GM23248 (cell line): ENCODE measurements around the gene UBE2I. TPM values are rescaled to one million over a fixed set of nuclear protein-coding genes. Genes with fewer than 3 reads are reported as not detected.

Source experiments
- DNase-seq: peaks from one replicate; pipeline ENCODE4 v3.0.0-alpha.2; 2015
- H2AFZ ChIP-seq: fragments of 200-600 bp; sonication (generic); 2 replicates; pipeline ENCODE4 v1.6.1; 2016; ENCODE audit warnings: antibody characterized with exemption
- H3F3A ChIP-seq: fragments of 200-600 bp; sonication (generic); 2 replicates; pipeline ENCODE4 v1.6.1; 2016; ENCODE audit warnings: mild to moderate bottlenecking, antibody characterized with exemption, mixed run types; ENCODE audit not compliant: insufficient read depth
- H3K27ac ChIP-seq: fragments of 200-600 bp; sonication (generic); 2 replicates; pipeline ENCODE4 v1.5.1; 2016; ENCODE audit warnings: mild to moderate bottlenecking
- H3K27me3 ChIP-seq: fragments of 200-600 bp; sonication (generic); replicated peaks from 2 replicates; pipeline ENCODE4 v1.6.1; 2016; ENCODE audit warnings: mild to moderate bottlenecking; ENCODE audit not compliant: insufficient read depth
- H3K36me3 ChIP-seq: fragments of 200-600 bp; sonication (generic); 2 replicates; pipeline ENCODE4 v1.6.1; 2016; ENCODE audit warnings: low read depth, mild to moderate bottlenecking
- H3K4me1 ChIP-seq: fragments of 200-600 bp; sonication (generic); 2 replicates; pipeline ENCODE4 v1.6.1; 2016; ENCODE audit warnings: mild to moderate bottlenecking; ENCODE audit not compliant: insufficient read depth
- H3K4me2 ChIP-seq: fragments of 200-600 bp; sonication (generic); one replicate; pipeline ENCODE4 v1.6.1; 2016; ENCODE audit warnings: mild to moderate bottlenecking; ENCODE audit not compliant: unreplicated experiment
- H3K4me3 ChIP-seq: fragments of 200-600 bp; sonication (generic); 2 replicates; pipeline ENCODE4 v1.5.1; 2016; ENCODE audit warnings: mild to moderate bottlenecking
- H3K79me2 ChIP-seq: fragments of 200-600 bp; sonication (generic); 2 replicates; pipeline ENCODE4 v1.6.1; 2016; ENCODE audit warnings: mild to moderate bottlenecking; ENCODE audit not compliant: insufficient read depth
- H3K9ac ChIP-seq: fragments of 200-600 bp; sonication (generic); 2 replicates; pipeline ENCODE4 v1.6.1; 2016; ENCODE audit warnings: mild to moderate bottlenecking
- H3K9me2 ChIP-seq: fragments of 200-600 bp; sonication (generic); 2 replicates; pipeline ENCODE4 v1.6.1; 2016; ENCODE audit warnings: mixed run types, mild to moderate bottlenecking, moderate library complexity; ENCODE audit not compliant: insufficient read depth
- H3K9me3 ChIP-seq: fragments of 200-600 bp; sonication (generic); one replicate; pipeline ENCODE4 v1.6.1; 2017; ENCODE audit warnings: low read depth
- H4K20me1 ChIP-seq: fragments of 200-600 bp; sonication (generic); 2 replicates; pipeline ENCODE4 v1.6.0; 2016; ENCODE audit not compliant: insufficient read depth
- EZH2 ChIP-seq: fragments of 200-600 bp; sonication (generic); IDR thresholded peaks from 2 replicates; pipeline ENCODE4 v1.6.1; 2018; ENCODE audit warnings: antibody characterized with exemption, mild to moderate bottlenecking; ENCODE audit not compliant: insufficient read depth, poor library complexity, severe bottlenecking
- EZH2phosphoT487 ChIP-seq: fragments of 200-600 bp; sonication (generic); IDR thresholded peaks from 2 replicates; pipeline ENCODE4 v1.6.1; 2018; ENCODE audit warnings: antibody characterized with exemption, moderate library complexity, mild to moderate bottlenecking, low read depth; ENCODE audit not compliant: insufficient read depth
- WGBS, 2 experiments: methylation state at CpG; one replicate each; pipeline ENCODE4 v1.1.6; 2015 to 2017; ENCODE audit warnings: low lambda C conversion rate in 2 of 2, low coverage in 1 of 2; ENCODE audit errors: missing lambda C conversion rate in 2 of 2; 5-methylcytosine and 5-hydroxymethylcytosine counted together
- in situ Hi-C: fragments of 300-500 bp; cut with MboI; formaldehyde crosslinking; loops from 2 replicates; pipeline ENCODE4 v1.15.0; 2020
- polyA plus RNA-seq: library from polyadenylated mRNA; unstranded; fragments of >200 nt; fragmentation: Nextera tagmentation; extraction: Ambion mirVana; gene quantifications from 2 replicates; pipeline ENCODE4 v1.2.1, GENCODE V29; 2016
- total RNA-seq: library from RNA; depleted of rRNA; stranded (reverse); fragments of >200 nt; shearing (Covaris generic); gene quantifications from 2 replicates; pipeline ENCODE4 v1.2.3, GENCODE V29; 2014

UBE2I gene
- total and polyA plus RNA-seq, 2 experiments from 2014 or later, result 77.7 to 134 TPM

DNA sequence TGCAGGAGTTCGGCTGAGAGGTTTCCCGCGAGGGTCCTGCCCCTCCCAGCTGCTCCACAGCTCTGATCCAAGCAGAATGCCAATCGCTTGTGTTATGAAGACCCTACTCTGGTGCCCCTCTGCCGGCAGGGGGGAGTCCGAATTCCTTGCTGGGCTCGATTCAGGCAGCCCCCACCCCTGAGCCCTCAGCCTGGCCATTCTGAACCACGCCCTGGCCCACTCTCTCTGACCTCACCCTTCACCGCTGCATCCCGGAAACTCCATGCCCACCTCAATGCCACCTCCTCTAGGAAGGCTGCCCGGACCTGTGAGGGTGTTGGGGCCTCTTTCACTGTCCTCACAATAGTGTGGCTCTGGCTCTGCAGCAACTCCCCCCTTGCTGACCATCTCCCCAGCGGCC lies 7.9 kb upstream of the UBE2I start:
- Histone ChIP-seq H3F3A (no peaks in the 10 kb centered on the region), H3K4me2 (no peak overlapping the region), H3K4me1 (no peaks in the 10 kb centered on the region), H3K9me2 (no peaks in the 10 kb centered on the region), H3K79me2 (no peaks in the 10 kb centered on the region), H3K36me3 (no peaks in the 10 kb centered on the region), H3K27ac (no peak overlapping the region), H3K27me3 (peaks cover 7% of the 10 kb centered on the region; the same call in 1 of the 2 replicates), H3K9ac (no peak overlapping the region), H4K20me1 (no peaks in the 10 kb centered on the region), H2AFZ (no peak overlapping the region), H3K9me3 (no peaks in the 10 kb centered on the region), H3K4me3 (no peak overlapping the region)
- WGBS, 2 experiments, result 67 to 68% methylated on average over 12 of the region's 12 CpGs
- DNase-seq, result no peak
- TF ChIP-seq EZH2 (no peak), EZH2phosphoT487 (no peak)
- in situ Hi-C loops, result no loop called here

DNA sequence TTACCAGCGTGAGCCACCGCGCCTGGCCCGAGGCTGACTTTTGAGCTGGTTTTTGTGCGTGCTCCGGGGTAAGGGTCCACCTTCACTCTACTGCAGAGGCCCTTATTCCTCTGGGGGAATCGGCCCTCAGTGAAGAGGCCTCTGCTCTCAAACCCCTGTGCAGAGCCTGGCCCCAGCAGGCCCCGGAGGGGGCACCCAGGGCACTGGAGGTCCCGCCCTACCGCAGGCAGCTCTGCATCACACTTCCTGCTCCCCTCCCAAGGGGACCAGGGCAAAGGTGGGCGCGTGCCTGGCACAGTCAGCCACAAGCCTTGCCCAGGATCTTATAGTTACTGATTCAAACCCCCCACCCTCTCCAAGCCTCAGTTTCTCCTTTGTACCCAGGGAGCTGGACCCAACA lies 3.6 kb upstream of the UBE2I start:
- no peak for TF ChIP-seq EZH2
- no peak for TF ChIP-seq EZH2phosphoT487

DNA sequence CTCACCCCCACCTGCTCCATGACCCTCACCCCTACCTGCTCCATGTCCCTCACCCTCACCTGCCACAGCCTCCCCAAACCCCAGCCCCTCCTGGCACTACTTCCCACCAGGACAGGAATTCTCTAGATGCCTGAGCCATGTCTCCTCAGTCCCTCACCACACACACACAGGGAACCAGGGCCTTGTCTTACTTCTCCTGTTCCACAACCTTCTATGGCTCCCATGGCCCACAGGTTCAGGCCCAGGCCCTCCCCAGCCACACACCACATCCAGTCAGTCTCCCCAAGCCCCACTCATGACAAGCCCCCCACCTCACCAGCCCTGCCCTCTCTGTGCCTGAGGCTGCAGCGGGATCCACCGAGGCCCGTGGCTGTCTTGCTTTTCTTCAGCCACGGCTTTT lies 3.1 kb upstream of the UBE2I start:
- H3K4me2 ChIP-seq, result no peak overlapping the region
- in situ Hi-C loops, result no loop called here
- H4K20me1 ChIP-seq, result peaks cover 10% of the 10 kb centered on the region; the same call in 1 of the 2 replicates
- DNase-seq, result no peak
- no peaks in the 10 kb centered on the region for H3K9me3 ChIP-seq
- no peaks in the 10 kb centered on the region for H3K36me3 ChIP-seq
- no peaks in the 10 kb centered on the region for H3K9me2 ChIP-seq
- TF ChIP-seq EZH2phosphoT487 (no peak), EZH2 (no peak)
- H3K27me3 ChIP-seq, result no peaks in the 10 kb centered on the region
- H3K4me3 ChIP-seq, result no peak overlapping the region
- peaks cover 12% of the 10 kb centered on the region; the same call in 1 of the 2 replicates for H3F3A ChIP-seq
- H3K79me2 ChIP-seq, result peaks cover 15% of the 10 kb centered on the region
- peaks cover 3% of the 10 kb centered on the region; the same call in 1 of the 2 replicates for H3K4me1 ChIP-seq
- no peak overlapping the region for H3K9ac ChIP-seq
- H3K27ac ChIP-seq, result no peak overlapping the region
- no peak overlapping the region for H2AFZ ChIP-seq
- WGBS, 2 experiments, result 30 to 47% methylated on average over 4 of the region's 4 CpGs

More for the DNA sequence above, 3.6 kb upstream of the UBE2I start:
- Histone ChIP-seq H3F3A (peaks cover 7% of the 10 kb centered on the region; the same call in 1 of the 2 replicates), H3K27me3 (no peaks in the 10 kb centered on the region), H3K9me2 (no peaks in the 10 kb centered on the region), H3K4me2 (no peak overlapping the region), H3K36me3 (no peaks in the 10 kb centered on the region), H3K4me1 (no peaks in the 10 kb centered on the region), H4K20me1 (peaks cover 5% of the 10 kb centered on the region; the same call in 1 of the 2 replicates), H3K9ac (no peak overlapping the region), H3K9me3 (no peaks in the 10 kb centered on the region), H3K27ac (no peak overlapping the region), H3K79me2 (peaks cover 9% of the 10 kb centered on the region), H2AFZ (no peak overlapping the region), H3K4me3 (no peak overlapping the region)
- DNase-seq, result no peak
- WGBS, 2 experiments, result 85 to 86% methylated on average over 12 of the region's 12 CpGs
- in situ Hi-C loops, result no loop called here

DNA sequence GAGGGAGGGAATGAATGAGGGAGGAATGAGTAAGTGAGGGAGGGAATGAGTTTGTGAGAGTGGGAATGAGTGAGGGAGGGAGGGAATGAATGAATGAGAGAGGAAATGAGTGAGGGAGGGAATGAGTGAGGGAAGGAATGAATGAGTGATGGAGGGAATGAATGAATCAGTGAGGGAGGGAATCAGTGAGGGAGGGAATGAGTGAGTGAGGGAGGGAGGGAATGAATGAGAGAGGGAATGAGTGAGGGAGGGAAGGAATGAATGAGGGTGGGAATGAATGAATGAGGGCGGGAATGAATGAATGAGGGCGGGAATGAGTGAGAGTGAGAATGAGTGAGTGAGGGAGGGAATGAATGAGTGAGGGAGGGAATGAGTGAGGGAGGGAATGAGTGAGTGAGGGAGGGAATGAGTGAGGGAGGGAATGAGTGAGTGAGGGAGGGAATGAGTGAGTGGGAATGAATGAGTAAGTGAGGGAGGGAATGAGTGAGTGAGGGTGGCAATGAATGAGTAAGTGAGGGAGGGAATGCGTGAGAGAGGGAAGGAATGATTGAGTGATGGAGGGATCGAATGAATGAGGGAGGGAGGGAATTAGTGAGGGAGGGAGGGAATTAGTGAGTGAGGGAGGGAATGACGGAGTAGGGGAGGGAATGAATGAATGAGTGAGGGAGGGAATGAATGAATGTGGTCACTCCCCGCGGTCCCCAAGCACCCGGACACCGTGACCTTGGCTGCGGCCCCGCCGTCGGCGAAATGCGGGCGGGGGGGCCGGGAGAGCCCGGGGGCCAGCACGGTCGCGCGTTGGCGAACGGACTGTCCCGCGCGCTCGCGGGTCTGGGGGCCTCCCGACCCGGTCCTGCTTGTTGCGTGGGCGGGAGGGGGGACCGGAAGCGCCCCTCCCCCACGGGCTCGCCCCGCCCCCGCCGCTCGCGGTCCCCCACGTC lies 1.1 kb upstream of the UBE2I start:
- Histone ChIP-seq H3F3A (peaks cover 12% of the 10 kb centered on the region; the same call in 1 of the 2 replicates), H3K9me2 (no peaks in the 10 kb centered on the region), H3K36me3 (no peaks in the 10 kb centered on the region), H3K9me3 (no peaks in the 10 kb centered on the region), H2AFZ (peak overlapping the region; percentile 52), H3K27ac (peak overlapping the region; percentile 98), H3K9ac (peak overlapping the region; percentile 99), H3K4me2 (no peak overlapping the region), H4K20me1 (peaks cover 21% of the 10 kb centered on the region), H3K27me3 (no peaks in the 10 kb centered on the region), H3K79me2 (peaks cover 34% of the 10 kb centered on the region), H3K4me3 (peak overlapping the region; percentile 83), H3K4me1 (peaks cover 16% of the 10 kb centered on the region)
- 0 to 5% methylated on average over 4 to 39 of the region's 43 CpGs for WGBS, 2 experiments
- in situ Hi-C loops, result no loop called here
- TF ChIP-seq EZH2phosphoT487 (no peak), EZH2 (no peak)
- DNase-seq, result no peak
